ENCODE results near the gene SFRP5.

Gene SFRP5

GRCh38 chr10:97736902-97737769 lies 34.7 kb downstream of the SFRP5 start, which contains the start of gene ZFYVE27:
ZFYVE27 (plus strand) TSS chr10:97737128; CDS start chr10:97738478, 1,350 bp downstream.
- DNase-seq (ENCODE audit: low read depth) = peak; percentile 91

GRCh38 chr10:97736403-97736901 lies 35.3 kb downstream of the SFRP5 start:
- DNase-seq (ENCODE audit: low read depth) = no peak

GRCh38 chr10:97734021-97734420 lies 37.8 kb downstream of the SFRP5 start:
- DNase-seq (ENCODE audit: low read depth) = no peak

GRCh38 chr10:97733256-97733655 lies 38.5 kb downstream of the SFRP5 start:
- DNase-seq (ENCODE audit: low read depth) = no peak

GRCh38 chr10:97732052-97732359 lies 39.8 kb downstream of the SFRP5 start:
- no peak for DNase-seq (ENCODE audit: low read depth)

GRCh38 chr10:97731346-97732051 lies 40.3 kb downstream of the SFRP5 start:
- DNase-seq (ENCODE audit: low read depth) = peak; percentile 67

- no peak for DNase-seq (ENCODE audit: low read depth)
Observed at GRCh38 chr10:97729014-97729413, 42.8 kb downstream of the SFRP5 start.

- peak; percentile 54 for DNase-seq (ENCODE audit: low read depth)
Observed at GRCh38 chr10:97726636-97727178, 45.1 kb downstream of the SFRP5 start.

- peak; percentile 53 for DNase-seq (ENCODE audit: low read depth)
Observed at GRCh38 chr10:97724341-97724941, 47.4 kb downstream of the SFRP5 start.

GRCh38 chr10:97723001-97723400 lies 48.8 kb downstream of the SFRP5 start:
- no peak for DNase-seq (ENCODE audit: low read depth)

GRCh38 chr10:97721871-97722780 lies 49.7 kb downstream of the SFRP5 start:
- DNase-seq (ENCODE audit: low read depth) = no peak

- no peak for DNase-seq (ENCODE audit: low read depth)
Observed at GRCh38 chr10:97719602-97720001, 52.2 kb downstream of the SFRP5 start.

- DNase-seq (ENCODE audit: low read depth) = peak; percentile 45
Observed at GRCh38 chr10:97718659-97719142, 53.1 kb downstream of the SFRP5 start.

GRCh38 chr10:97718178-97718577 lies 53.6 kb downstream of the SFRP5 start:
- no peak for DNase-seq (ENCODE audit: low read depth)

- DNase-seq (ENCODE audit: low read depth) = no peak
Observed at GRCh38 chr10:97717627-97718026, 54.2 kb downstream of the SFRP5 start.
